NCI-H446 treated with DMSO at 0.1 percent for 48 hours (cell line): ENCODE results near the gene MED13L.

Experiments
- DNase-seq: peaks from one replicate; lab custom pipeline; 2025; lab: John Stamatoyannopoulos, UW

Gene MED13L

DNA sequence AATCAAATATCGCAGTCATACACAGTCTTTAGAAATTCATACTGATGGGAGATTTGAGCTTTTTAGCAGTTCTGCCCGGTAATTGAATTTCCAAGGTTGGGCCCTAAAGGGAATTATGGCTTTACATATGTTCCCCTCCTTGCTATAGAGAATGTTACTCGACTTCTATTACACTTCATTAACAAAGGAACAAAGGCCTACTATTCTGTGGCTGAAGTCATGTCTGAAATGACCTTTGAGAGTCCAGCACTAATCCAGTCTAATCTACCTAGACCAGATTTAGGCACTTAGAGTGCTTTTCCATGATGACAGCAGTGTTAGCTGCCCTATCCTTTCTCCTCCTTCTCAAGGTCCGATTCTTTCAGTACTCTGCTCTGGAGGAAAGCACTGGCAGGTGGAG, 305.3 kb downstream of the MED13L start:
- no peak for DNase-seq

DNA sequence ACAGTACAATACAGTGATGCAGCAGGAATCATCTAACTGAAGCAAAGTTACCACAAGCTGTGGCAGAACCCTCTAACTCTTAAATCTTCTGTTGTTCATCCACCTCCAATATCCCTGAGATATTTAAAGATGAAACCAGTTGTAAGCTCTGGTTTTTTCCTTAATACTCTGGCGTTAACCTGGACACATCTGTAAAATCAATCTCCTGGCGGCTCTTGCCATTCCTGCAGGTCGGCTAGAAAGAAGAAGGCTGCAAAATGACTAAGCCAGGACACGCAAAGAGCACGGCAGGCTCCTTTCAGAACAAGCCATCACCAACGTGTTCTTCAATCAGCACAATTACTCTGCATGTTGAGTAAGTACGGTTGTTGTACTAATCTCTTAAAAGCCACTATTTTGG, 309.3 kb downstream of the MED13L start:
- DNase-seq = no peak

DNA sequence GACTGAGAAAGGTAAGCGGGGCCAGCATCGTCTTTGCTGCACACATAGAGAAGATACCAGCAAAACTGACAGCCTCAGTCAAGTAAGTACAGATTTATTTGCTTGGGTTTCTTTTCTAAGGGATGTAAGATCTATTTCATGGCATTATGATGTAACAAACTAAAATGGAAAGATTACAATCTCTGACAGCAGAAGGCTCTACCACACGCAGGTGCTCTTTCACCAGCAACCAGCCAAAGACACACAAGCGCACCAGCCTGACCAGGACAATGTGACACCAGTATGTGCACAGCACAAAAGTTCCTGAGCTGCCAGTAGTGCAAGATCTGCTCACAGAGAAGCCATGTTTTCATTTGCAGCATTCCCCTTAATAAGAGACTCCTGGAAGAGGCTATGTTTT, 311.1 kb downstream of the MED13L start:
- no peak for DNase-seq

DNA sequence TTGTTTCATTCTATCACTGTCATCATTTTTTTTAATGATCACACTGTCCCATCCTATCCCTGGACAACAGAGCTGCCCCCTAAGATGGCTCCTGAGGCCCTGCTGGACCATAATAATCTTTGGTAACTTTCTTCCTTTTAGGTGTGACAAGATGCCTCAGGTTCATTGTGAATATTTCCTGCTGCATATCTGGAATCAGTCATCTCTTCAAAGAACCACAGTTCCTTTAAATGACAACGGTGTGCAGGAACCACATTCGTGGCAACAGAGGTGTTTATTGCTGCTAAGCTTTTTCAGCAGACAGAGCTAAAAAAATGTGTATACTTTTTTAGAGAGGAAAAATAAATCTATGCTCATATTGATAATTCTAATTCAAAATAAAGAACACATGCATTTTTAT, 312.9 kb downstream of the MED13L start:
- DNase-seq = no peak

DNA sequence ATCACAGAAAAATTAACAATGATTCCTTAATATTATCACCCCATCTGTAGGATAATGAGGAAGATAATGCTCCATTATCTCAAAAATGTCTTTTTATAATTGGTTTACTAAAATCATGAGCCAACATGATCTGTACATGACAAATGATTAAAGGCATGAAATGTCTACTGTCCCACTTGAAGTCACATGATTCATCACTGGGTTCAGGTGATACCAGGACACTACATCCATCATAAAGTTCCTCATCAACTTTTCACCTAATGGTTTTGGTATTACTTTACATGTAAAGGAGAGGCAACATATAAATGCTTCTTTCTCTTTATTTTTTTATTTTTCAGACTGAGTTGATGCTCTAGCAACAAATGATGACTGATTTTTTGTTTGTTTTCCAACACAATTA, 313.3 kb downstream of the MED13L start:
- DNase-seq = no peak

DNA sequence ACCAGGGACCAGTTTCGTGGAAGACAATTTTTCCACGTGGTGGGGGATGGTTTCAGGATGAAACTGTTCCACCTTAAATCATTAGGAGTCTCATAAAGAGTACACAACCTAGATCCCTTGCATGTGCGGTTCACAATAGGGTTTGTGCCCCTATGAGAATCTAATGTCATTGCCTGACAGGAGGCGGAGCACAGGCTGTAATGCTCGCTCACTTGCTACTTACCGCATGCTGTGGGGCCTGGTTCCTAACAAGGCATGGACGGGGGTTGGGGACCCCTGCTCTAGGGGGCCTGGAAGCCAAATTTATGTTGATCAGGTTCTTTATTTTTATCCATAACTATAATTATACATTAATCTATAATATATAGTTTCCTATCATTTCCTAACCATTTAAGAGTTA, 315.3 kb downstream of the MED13L start:
- no peak for DNase-seq

DNA sequence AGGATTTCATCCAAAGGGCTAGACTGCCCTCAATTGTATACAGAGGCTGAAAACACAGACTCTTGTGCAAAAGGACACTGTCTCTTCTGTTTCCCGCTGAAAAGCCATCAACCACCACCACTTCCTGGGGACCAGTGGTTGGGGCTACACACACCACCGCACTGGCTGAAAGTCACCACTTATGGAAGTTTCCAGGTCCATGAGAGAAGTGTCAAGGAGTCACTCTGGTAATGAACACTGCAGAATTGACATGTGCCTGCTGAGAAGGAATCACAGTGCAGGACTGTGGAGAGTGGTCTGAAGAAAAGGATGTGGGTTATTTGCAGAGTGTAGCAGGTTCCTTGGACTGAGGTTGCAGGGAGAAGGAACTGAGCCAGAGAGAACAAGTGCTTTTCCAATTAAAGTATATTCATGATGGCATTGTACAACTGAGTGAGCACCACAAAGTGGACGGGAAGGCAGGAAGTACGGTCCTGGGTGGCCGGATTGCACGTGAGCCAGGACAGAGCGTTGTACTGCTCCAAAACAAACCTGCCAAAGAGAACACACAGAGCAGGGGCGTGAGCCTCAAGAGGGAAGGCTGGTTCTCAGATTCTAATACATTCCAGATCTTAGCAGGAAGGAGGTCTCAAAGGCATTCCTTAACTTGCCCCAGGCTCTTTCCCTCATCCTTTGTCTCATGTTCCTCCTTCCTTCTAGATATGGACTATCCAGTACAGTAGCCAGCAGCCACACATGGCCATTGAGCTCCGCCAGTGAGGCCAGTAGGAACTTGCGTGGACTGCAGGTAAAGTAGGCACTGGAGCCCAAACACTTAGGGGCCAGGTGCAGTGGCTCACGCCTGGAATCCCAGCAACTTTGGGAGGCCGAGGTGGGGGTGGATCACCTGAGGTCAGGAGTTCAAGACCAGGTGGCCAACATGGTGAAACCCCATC, 316.4 kb downstream of the MED13L start:
- no peak for DNase-seq

DNA sequence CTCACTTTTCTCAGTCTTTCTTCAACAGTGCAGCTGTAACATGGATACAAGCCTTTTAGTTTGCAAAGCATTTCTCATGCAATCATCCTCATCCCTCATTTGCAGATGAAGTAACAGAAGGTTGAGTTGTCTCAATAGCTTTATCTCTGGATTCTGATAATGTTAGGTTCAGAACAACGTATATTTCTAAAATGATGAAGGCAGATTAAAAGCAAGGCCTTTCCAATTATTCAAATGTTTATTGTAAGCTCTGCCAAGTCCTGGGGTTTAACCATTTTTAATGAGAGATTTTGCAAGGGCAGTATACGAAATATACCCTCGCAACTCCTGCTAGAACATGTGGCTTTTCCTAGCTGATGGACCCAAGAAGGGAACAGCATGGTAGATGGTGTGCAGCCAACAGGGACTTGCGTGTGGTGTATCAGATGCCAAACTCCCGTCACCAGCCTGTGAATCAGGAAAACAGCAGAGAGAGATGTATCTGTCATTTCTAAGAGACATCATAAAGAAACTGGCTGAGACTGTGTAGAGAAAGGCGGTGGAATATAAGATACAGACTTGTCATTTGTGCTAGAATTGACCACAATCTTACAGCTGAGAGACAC, 319.7 kb downstream of the MED13L start:
- DNase-seq = peak; percentile 24

DNA sequence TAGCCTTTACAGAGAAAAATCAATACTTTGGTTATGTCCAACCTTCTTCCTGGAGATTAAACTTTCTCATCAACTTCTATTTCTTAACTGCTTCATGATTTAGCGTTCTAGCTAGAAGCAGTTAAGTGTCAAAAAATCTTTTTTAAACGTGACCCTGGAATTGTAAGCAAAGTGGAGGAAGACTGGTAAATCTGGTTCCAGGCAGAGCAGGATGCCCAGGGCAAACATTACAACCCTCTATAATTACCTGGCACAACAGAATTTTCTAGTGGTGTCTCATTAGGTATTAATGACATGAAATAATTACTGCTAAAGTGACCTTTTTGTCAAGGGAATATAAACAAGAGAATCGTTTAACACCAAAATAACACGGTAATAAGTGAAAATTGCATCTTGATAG, 320.8 kb downstream of the MED13L start:
- no peak for DNase-seq

DNA sequence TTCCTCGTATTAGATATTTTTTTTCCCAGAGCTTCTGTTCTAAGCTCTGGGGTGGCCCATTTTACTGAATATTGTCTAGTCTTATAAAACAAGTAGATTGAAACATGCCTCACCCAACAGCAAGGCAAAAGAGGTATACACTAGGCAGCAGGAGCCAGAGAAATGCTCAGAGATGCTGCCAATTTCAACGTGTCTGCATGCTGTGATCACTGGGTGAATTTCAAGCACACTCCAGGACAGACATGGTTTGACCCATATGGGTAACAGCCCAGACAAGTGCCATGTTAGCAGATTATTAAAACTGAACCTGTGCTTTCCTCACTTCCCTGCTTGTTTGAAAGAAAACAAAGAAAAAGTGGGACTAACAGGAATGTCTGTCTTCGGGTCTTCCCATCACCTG, 321.3 kb downstream of the MED13L start:
- no peak for DNase-seq

DNA sequence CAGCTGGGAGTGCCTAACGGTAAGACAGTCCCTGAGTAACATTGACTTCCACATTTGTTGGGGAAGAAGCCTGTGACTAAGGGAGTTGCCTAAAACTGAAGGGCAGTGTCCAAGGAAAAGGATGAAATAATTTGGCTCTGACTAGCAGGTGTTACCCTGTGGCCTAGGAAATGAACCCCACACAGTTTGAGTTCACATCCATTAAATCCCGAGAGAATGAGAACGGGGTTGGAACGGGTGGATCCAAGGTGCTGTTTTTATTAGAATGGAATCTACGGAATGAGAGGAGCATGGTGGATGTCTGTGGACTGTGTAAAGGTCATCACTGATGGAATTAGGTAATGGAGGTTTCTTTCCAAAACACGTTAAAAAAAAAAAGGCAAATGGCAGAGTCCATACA, 324.0 kb downstream of the MED13L start:
- no peak for DNase-seq

DNA sequence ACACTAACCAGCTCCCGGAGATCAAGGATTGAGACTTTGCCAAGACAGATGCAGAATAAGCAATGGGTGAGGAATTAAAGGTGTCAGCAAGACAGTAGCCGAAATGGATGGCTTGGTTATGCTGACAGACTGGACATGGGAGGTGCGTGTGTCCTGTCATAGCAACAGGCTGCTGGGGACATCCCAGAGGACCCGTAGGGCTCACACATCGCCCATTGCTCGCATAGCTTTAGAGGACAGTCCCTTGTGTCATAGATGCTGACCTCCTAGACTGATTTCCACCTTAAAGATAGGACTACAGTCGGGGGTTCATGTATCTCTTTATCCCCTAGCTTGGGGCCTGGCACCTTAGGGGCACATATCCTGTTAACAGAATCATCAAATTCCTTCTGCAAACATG, 324.5 kb downstream of the MED13L start:
- no peak for DNase-seq

DNA sequence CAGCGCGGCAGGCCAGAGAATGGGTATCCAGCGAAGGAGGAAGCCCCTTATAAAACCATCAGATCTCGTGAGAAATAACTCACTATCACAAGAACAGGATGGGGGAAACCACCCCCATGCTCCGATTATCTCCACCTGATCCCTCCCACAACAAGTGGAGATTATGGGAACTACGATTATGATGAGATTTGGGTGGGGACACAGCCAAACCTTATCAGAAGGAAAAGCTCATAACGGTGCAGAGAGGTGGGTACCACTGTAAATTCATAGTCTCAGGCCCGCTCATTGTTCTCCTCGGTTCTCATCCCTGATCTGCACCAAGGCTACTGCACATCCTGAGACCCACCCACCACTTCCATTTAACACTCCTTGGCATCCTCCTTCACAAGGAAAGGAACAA, 326.5 kb downstream of the MED13L start:
- no peak for DNase-seq

DNA sequence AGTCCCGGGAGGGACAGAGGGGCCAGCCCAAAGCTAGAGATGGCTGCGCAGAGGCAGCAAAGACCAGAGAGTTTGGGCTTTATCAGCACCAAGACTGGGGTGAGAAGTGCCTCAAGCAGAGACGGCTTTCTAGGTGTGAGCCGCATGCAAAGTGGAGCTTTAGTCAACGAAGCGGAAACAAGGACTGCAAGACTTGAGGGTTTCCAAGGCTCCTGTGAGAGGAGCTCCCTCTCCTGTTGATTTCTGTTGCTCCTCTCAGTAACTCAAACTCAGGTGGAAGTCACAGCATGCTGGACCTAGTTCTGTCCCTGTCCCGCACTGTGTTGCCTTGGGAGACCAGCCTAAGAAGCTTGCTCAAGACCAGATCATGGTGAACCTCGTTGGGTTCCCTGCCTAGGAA, 327.8 kb downstream of the MED13L start:
- DNase-seq = no peak

DNA sequence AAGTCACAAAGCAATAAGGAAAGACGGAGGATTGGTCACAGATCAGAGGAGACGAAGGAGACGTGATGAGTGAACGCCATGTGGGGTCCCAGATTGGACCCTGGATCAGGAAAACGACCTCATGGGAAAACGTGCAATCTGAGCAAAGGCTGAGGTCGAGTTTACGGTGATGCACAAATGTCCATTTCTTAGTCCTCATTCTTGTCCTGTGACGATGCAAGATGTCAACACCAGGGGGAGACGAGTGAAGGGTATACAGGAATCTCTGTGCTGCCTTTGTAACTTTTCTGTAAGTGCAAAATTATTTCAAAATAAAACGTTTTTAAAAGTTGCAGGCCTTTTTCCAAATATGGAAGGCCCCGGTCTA, 329.8 kb downstream of the MED13L start:
- no peak for DNase-seq

DNA sequence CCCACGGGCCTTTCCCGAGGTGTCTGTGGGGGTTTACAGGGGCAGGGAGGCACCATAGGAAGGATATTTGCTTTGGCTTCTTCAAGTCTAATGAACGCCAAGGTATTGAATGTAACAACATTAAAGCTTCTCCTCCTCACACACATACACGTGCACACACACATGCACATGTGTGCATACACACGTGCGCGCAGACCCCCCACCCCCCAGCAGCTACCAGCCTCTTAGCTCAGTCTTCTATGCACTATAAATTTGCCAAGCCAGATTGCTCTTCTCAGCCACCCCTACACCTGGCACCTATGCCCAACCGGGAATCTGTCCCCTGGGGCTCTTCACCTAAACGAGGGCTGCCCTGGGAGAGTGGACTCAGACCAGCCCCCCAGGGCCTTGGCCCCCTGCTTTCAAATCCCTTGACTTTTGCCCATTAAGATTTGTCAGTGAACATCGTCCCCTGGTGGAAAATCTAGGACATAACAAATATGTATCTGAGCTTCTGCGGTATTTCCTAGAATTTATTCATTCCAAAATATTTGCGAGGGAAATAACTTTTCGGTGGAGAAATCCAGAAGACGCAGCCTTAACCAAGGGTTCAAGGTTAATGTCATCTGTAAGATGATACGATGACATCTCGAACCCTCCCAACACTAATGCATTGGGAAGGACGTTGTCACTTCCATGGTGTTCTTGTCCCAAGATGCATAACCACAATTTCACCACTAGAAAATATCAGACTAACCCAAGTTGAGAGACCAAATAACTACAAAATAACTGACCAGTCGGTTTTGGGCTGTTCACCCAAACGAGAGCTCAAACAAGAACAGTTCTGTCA, 330.4 kb downstream of the MED13L start:
- DNase-seq = no peak

DNA sequence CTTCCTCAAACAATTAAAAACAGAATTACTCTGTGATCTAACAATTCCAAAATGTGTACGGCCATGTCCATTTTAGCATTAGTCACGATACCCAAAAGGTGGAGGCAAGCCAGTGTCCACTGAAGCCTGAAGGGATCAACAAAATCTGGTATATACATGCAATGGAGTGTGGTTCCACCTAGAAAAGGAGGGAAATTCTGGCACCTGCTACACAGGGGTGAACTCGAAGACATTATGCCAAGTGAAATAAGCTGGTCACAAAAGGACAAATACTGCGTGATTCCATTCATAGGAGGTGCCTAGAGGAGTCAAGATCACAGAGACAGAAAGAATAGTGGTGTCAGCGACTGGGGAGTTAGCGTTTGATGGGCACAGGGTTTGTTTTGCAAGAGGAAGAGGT, 331.4 kb downstream of the MED13L start:
- no peak for DNase-seq

DNA sequence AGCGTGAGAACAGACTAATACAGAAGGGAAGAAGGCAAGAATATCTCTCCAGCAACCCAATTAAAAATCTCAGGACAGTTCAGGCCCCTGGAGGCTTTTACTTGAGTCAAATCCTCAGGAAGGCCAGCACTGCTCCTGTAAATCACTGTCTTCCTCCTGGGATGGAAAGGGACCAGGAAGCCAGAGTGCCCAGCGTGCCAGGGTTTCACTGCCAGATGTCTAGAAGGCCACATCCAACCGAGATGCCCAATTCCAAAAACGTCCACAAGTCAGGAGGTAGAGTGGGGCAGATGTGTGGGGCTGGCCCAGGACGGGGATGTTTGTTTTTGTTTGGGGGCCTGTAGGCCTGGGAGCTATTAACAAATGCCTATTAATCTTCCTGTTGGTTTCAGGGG, 332.0 kb downstream of the MED13L start:
- peak; percentile 29 for DNase-seq

DNA sequence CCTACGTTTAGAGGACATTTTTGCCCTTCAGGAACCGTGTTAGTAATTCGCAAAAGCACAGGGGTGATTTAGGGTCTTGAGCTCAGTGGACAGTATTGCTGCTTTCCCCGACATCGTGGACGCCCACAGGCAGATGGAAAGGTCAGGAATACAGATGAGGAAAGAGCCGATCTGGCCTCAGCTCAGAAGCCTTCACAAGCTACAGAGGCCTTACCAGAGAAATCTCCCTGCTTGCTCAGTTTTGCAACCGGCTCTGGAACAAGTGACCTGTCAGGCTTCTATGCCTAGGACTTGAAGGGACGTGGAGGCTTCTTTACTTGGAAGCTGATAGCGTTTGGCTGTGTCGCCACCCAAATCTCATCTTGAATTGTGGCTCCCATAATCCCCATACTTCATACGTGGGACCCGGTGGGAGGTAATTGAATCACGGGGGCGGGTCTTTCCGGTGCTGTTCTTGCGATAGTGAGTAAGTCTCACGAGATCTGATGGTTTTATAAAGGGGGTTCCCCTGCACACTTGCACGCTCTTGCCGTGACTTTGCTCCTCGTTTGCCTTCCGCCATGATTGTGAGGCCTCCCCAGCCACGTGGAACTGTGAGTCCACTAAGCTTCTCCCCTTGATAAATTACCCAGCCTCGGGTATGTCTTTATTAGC, 332.5 kb downstream of the MED13L start:
- no peak for DNase-seq

DNA sequence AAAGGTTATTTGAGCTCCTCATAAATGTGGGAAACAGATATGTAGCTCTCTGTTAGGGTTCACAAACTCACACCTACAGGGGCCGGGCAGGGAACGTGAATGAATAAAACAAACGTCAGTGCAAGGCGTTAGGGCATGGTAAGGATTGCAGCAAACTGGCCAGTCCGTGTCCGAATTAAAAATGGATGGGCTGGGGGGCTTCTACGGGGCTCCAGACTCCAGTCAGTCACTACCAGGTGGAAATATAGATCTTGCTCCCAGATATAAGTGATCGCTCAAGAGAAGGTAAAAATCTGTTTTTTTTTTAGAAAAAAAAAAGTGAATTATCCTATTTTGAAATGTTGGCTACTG, 333.1 kb downstream of the MED13L start:
- DNase-seq = no peak

DNA sequence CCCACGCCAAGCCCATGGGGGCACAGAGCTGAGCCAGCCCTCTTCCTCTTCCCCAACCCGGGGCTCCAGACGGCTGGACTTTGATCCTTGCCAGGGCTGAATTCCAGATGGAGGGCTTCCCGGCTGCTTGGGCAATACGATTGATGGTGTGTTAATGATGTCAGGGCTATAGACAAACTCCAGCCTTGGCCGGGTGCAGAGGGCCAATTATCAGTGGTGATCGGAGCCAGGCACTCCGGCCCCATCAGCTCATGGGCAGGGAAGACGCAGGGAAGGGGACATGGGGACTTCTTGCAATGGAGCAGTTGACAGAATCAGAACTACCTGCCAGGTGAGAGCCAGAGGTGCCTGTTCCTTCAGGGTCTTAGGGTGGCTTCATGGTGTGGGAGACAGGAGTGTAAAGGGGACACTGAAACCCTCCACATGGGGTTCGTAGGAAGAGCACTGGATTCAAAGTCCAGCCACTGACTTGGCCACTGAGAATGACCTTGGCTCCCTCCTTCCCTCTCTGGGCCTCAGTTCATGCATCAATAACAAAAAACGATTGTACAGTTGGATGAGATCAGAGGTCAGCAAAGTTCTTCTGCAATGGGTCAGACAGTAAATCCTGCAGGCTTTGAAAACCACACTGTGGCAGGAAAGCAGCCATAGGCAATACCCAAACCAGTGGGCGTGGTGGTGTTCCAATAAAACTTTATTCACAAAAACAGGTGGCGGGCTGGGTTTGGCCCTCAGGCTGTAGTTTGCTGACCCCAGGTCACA, 333.7 kb downstream of the MED13L start:
- DNase-seq = peak; percentile 59

DNA sequence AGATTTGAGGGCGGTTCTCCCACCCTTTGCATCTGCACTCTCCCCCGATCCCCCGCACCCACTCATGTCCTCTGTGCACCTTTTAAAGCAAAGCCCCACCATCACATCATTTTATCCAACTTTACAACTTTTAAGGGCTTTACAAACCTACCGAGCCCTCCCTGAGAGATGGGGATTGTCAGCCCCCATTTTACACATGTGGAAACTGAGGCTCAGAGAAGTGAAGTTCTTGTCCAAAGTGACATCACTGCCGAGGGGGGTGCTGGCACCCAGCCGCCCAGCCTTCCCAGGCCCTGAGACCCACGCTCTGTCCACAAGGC, 334.2 kb downstream of the MED13L start:
- DNase-seq = no peak
